Ishikawa (cell line): ENCODE data around the gene BRD3.

Experiments used
- CEBPB ChIP-seq: IDR thresholded peaks from 2 replicates; pipeline ENCODE4 v1.6.1; 2012
- CREB1 ChIP-seq: IDR thresholded peaks from 2 replicates; pipeline ENCODE4 v1.6.1; 2012; ENCODE audit warnings: low read depth
- EP300 ChIP-seq: IDR thresholded peaks from 2 replicates; pipeline ENCODE4 v1.6.1; 2012; ENCODE audit warnings: borderline replicate concordance
- FOXM1 ChIP-seq: IDR thresholded peaks from 2 replicates; pipeline ENCODE4 v1.6.1; 2012; ENCODE audit warnings: low read depth, borderline replicate concordance
- NFIC ChIP-seq: IDR thresholded peaks from 2 replicates; pipeline ENCODE4 v1.6.1; 2012
- RAD21 ChIP-seq: IDR thresholded peaks from 2 replicates; pipeline ENCODE4 v1.6.1; 2012; ENCODE audit warnings: low read depth
- TAF1 ChIP-seq: IDR thresholded peaks from 2 replicates; pipeline ENCODE4 v1.6.1; 2012; ENCODE audit warnings: low read depth, mild to moderate bottlenecking
- TEAD4 ChIP-seq: IDR thresholded peaks from 2 replicates; pipeline ENCODE4 v1.6.1; 2012
- USF1 ChIP-seq: IDR thresholded peaks from 2 replicates; pipeline ENCODE4 v1.6.1; 2012
- YY1 ChIP-seq: IDR thresholded peaks from 2 replicates; pipeline ENCODE4 v1.6.1; 2012; ENCODE audit warnings: low read depth
- TF ChIP-seq, protein P1 (sequence below): IDR thresholded peaks from 2 replicates; pipeline ENCODE4 v1.6.1; 2012
- TF ChIP-seq, protein P2 (sequence below): IDR thresholded peaks from 2 replicates; pipeline ENCODE4 v1.6.1; 2012; ENCODE audit warnings: low read depth, mild to moderate bottlenecking

DNA sequence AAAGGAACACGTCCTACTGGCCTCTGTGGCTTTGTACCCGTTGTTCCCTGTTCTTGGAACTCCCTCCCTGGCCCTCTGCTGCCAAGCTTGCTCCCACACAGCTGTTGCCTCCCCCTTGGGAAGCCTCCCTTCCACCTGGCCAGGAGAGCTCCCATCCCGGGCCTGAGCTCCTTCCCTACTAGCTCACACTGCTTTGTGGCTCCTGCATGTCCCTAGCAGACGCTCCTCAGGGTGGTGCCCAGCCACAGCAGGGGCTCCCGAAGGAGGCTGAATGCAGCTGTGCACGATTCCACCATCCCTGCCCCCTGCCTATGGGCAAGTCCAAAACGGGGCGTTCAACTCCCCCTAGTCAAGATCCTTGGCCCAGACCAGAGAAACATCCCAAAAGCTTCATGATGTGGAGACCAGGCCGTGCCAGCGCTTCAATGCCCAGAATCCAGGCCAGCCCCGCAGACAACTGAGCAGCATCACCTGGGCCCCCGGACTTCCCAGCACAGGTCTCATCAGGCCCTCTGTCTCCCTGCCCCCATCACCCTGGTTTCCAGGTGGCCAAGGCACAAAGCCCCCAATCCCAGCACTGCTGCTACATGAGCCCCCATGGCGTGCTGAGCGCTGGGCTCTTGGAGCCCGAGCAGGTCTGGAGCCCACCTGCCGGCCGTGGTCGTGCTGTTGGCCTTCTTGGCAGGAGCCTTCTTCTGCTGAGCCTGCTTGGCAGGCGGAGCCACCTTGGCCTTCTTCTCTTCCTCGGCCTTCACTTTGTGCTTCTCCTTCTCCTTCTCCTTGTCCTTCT lies 28.2 kb downstream of the BRD3 start:
- TF ChIP-seq, protein P1, sequence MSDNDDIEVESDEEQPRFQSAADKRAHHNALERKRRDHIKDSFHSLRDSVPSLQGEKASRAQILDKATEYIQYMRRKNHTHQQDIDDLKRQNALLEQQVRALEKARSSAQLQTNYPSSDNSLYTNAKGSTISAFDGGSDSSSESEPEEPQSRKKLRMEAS, result no peak
- TF ChIP-seq EP300 (no peak), RAD21 (no peak), USF1 (no peak), TAF1 (no peak), CEBPB (no peak), CREB1 (no peak), TEAD4 (no peak), YY1 (no peak), FOXM1 (no peak), NFIC (no peak)
- TF ChIP-seq, protein P2, sequence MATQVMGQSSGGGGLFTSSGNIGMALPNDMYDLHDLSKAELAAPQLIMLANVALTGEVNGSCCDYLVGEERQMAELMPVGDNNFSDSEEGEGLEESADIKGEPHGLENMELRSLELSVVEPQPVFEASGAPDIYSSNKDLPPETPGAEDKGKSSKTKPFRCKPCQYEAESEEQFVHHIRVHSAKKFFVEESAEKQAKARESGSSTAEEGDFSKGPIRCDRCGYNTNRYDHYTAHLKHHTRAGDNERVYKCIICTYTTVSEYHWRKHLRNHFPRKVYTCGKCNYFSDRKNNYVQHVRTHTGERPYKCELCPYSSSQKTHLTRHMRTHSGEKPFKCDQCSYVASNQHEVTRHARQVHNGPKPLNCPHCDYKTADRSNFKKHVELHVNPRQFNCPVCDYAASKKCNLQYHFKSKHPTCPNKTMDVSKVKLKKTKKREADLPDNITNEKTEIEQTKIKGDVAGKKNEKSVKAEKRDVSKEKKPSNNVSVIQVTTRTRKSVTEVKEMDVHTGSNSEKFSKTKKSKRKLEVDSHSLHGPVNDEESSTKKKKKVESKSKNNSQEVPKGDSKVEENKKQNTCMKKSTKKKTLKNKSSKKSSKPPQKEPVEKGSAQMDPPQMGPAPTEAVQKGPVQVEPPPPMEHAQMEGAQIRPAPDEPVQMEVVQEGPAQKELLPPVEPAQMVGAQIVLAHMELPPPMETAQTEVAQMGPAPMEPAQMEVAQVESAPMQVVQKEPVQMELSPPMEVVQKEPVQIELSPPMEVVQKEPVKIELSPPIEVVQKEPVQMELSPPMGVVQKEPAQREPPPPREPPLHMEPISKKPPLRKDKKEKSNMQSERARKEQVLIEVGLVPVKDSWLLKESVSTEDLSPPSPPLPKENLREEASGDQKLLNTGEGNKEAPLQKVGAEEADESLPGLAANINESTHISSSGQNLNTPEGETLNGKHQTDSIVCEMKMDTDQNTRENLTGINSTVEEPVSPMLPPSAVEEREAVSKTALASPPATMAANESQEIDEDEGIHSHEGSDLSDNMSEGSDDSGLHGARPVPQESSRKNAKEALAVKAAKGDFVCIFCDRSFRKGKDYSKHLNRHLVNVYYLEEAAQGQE, result no peak
